Activated CD4-positive, alpha-beta memory T cell treated with anti-CD3 and anti-CD28 coated beads, Interleukin-2, amount 10 ng/mL, durations not matched to agents 7 days and 5 days (primary cell): Measurements from ENCODE around the gene MAPK1IP1L. TPM values are rescaled to one million over a fixed set of nuclear protein-coding genes. Genes with fewer than 3 reads are reported as not detected.
A peak's percentile ranks its signal among the peaks of the same experiment; 100 is the strongest.
"Not testable (repeated sequence)": the region's sequence is repeated elsewhere in the genome, so short reads cannot be mapped to it uniquely, and the experiment has no call there.

Experiments used
- CTCF ChIA-PET: fragments of 350-600 bp; sonication (Branson Sonifier 250); formaldehyde crosslinking; loops from one replicate; lab custom pipeline; 2021; ENCODE audit warnings: antibody characterized with exemption, inconsistent platforms; lab: Charles Lee
- POLR2A ChIA-PET: fragments of 350-600 bp; sonication (Branson Sonifier 250); formaldehyde crosslinking; loops from one replicate; lab custom pipeline; 2021; ENCODE audit warnings: antibody characterized with exemption; lab: Charles Lee
- DNase-seq: peaks from one replicate; pipeline ENCODE4 v3.0.0-alpha.2; 2020
- H3K27ac Mint-ChIP-seq: one replicate; pipeline ENCODE4 v1.8.0; 2021; ENCODE audit warnings: mild to moderate bottlenecking, mixed read lengths
- H3K27me3 Mint-ChIP-seq: one replicate; pipeline ENCODE4 v1.8.0; 2021; ENCODE audit warnings: mixed read lengths
- H3K36me3 Mint-ChIP-seq: one replicate; pipeline ENCODE4 v1.8.0; 2021; ENCODE audit warnings: low read depth, mixed read lengths
- H3K4me1 Mint-ChIP-seq: one replicate; pipeline ENCODE4 v1.8.0; 2021; ENCODE audit warnings: mixed read lengths
- H3K4me3 Mint-ChIP-seq: one replicate; pipeline ENCODE4 v1.8.0; 2021; ENCODE audit warnings: mild to moderate bottlenecking, mixed read lengths
- H3K9me3 Mint-ChIP-seq: one replicate; pipeline ENCODE4 v1.8.0; 2021; ENCODE audit warnings: mixed read lengths
- total RNA-seq, 2 experiments: library from RNA; stranded (reverse); gene quantifications; one replicate each; pipeline ENCODE4 v1.2.3, GENCODE V29; 2021

Gene MAPK1IP1L
- total RNA-seq, 2 experiments from 2014 or later: 100 to 104 TPM

GRCh38 chr14:55077170-55078151 lies 26.0 kb downstream of the MAPK1IP1L start:
- DNase-seq: peak; percentile 27
- no peaks in the 10 kb centered on the region for H3K36me3 Mint-ChIP-seq
- ChIA-PET POLR2A (interaction anchor here (0.7 to 2.5 kb wide), 7 partner anchors 10 to 83 kb away, joined by 3 to 17 read pairs (median 4); partner anchors contain the start of genes MAPK1IP1L, SOCS4 and WDHD1), CTCF (interaction anchor here (0.9 to 1.8 kb wide), 6 partner anchors 10 to 84 kb away, joined by 3 to 7 read pairs (median 4); partner anchors contain the start of gene MAPK1IP1L)
- no peaks in the 10 kb centered on the region for H3K27me3 Mint-ChIP-seq
- H3K9me3 Mint-ChIP-seq: no peaks in the 10 kb centered on the region
- H3K4me3 Mint-ChIP-seq: no peak overlapping the region
- no peak overlapping the region for H3K27ac Mint-ChIP-seq
- H3K4me1 Mint-ChIP-seq: peaks cover 26% of the 10 kb centered on the region

- ChIA-PET CTCF (interaction anchor here (1.5 kb wide), 3 partner anchors 28 to 58 kb away, joined by 3 to 7 read pairs (median 4); partner anchors contain the start of gene MAPK1IP1L), POLR2A (interaction anchor here (1.4 to 3.2 kb wide), 2 partner anchors 25 to 29 kb away, joined by 3 to 10 read pairs; partner anchors contain the start of gene MAPK1IP1L)
- peaks cover 15% of the 10 kb centered on the region for H3K4me1 Mint-ChIP-seq
- not testable (repeated sequence) for DNase-seq, H3K4me3 Mint-ChIP-seq, H3K27ac Mint-ChIP-seq, H3K9me3 Mint-ChIP-seq, H3K27me3 Mint-ChIP-seq, H3K36me3 Mint-ChIP-seq
Observed at GRCh38 chr14:55079961-55080360, 28.5 kb downstream of the MAPK1IP1L start.

GRCh38 chr14:55084401-55085059 lies 33.1 kb downstream of the MAPK1IP1L start:
- H3K4me1 Mint-ChIP-seq: peaks cover 2% of the 10 kb centered on the region
- ChIA-PET CTCF (interaction anchor here (1.1 to 1.2 kb wide), 2 partner anchors 33 to 76 kb away, joined by 3 read pairs; partner anchors contain the start of gene MAPK1IP1L), POLR2A (interaction anchor here (1.1 to 1.4 kb wide), 2 partner anchors 49 to 62 kb away, joined by 3 read pairs; no protein-coding TSS in a partner anchor)
- no peak overlapping the region for H3K4me3 Mint-ChIP-seq
- no peak for DNase-seq
- H3K27ac Mint-ChIP-seq: no peak overlapping the region
- H3K27me3 Mint-ChIP-seq: no peaks in the 10 kb centered on the region
- no peaks in the 10 kb centered on the region for H3K36me3 Mint-ChIP-seq
- no peaks in the 10 kb centered on the region for H3K9me3 Mint-ChIP-seq

- H3K27ac Mint-ChIP-seq: no peak overlapping the region
- H3K36me3 Mint-ChIP-seq: no peaks in the 10 kb centered on the region
- no peak for DNase-seq
- H3K4me1 Mint-ChIP-seq: peaks cover 3% of the 10 kb centered on the region
- no peak overlapping the region for H3K4me3 Mint-ChIP-seq
- H3K9me3 Mint-ChIP-seq: no peaks in the 10 kb centered on the region
- POLR2A ChIA-PET: interaction anchor here (1.4 kb wide), 1 partner anchor 49 kb away, joined by 3 read pairs; no protein-coding TSS in a partner anchor
- H3K27me3 Mint-ChIP-seq: no peaks in the 10 kb centered on the region
- CTCF ChIA-PET: interaction anchor here (1.2 kb wide), 1 partner anchor 34 kb away, joined by 3 read pairs; the partner anchor contains the start of gene MAPK1IP1L
Observed at GRCh38 chr14:55085060-55085660, 33.7 kb downstream of the MAPK1IP1L start.

GRCh38 chr14:55086938-55087337 lies 35.5 kb downstream of the MAPK1IP1L start:
- H3K36me3 Mint-ChIP-seq: no peaks in the 10 kb centered on the region
- no peak for DNase-seq
- H3K4me3 Mint-ChIP-seq: no peak overlapping the region
- H3K9me3 Mint-ChIP-seq: no peaks in the 10 kb centered on the region
- no peak overlapping the region for H3K27ac Mint-ChIP-seq
- CTCF ChIA-PET: interaction anchor here (0.6 to 4.6 kb wide), 4 partner anchors 9 to 126 kb away, joined by 3 to 32 read pairs (median 6); no protein-coding TSS in a partner anchor
- POLR2A ChIA-PET: interaction anchor here (0.9 to 1.8 kb wide), 4 partner anchors 9 to 27 kb away, joined by 3 to 6 read pairs (median 3); no protein-coding TSS in a partner anchor
- no peaks in the 10 kb centered on the region for H3K27me3 Mint-ChIP-seq
- H3K4me1 Mint-ChIP-seq: peaks cover 7% of the 10 kb centered on the region

- Mint-ChIP-seq H3K36me3 (no peaks in the 10 kb centered on the region), H3K4me1 (peaks cover 17% of the 10 kb centered on the region), H3K27ac (no peak overlapping the region), H3K4me3 (no peak overlapping the region), H3K9me3 (no peaks in the 10 kb centered on the region), H3K27me3 (no peaks in the 10 kb centered on the region)
- CTCF ChIA-PET: interaction anchor here (1.1 to 4.6 kb wide), 7 partner anchors 9 to 72 kb away, joined by 3 to 32 read pairs (median 7); no protein-coding TSS in a partner anchor
- DNase-seq: no peak
- POLR2A ChIA-PET: interaction anchor here (1.0 to 2.6 kb wide), 3 partner anchors 11 to 37 kb away, joined by 3 to 8 read pairs (median 6); partner anchors contain the start of gene MAPK1IP1L
Observed at GRCh38 chr14:55088356-55088755, 36.9 kb downstream of the MAPK1IP1L start.

GRCh38 chr14:55092341-55092740 lies 40.9 kb downstream of the MAPK1IP1L start:
- Mint-ChIP-seq H3K27ac (no peak overlapping the region), H3K36me3 (no peaks in the 10 kb centered on the region), H3K9me3 (no peaks in the 10 kb centered on the region), H3K27me3 (no peaks in the 10 kb centered on the region), H3K4me3 (no peak overlapping the region), H3K4me1 (peaks cover 24% of the 10 kb centered on the region)
- POLR2A ChIA-PET: interaction anchor here (1.6 to 2.0 kb wide), 2 partner anchors 11 to 41 kb away, joined by 6 to 13 read pairs; partner anchors contain the start of gene MAPK1IP1L
- CTCF ChIA-PET: interaction anchor here (0.7 to 3.3 kb wide), 8 partner anchors 10 to 178 kb away, joined by 3 to 24 read pairs (median 4); partner anchors contain the start of gene MAPK1IP1L
- no peak for DNase-seq

GRCh38 chr14:55094292-55095157 lies 43.1 kb downstream of the MAPK1IP1L start:
- no peak for DNase-seq
- Mint-ChIP-seq H3K4me3 (no peak overlapping the region), H3K36me3 (no peaks in the 10 kb centered on the region), H3K27me3 (no peaks in the 10 kb centered on the region), H3K9me3 (no peaks in the 10 kb centered on the region), H3K27ac (no peak overlapping the region), H3K4me1 (peaks cover 43% of the 10 kb centered on the region)
- POLR2A ChIA-PET: interaction anchor here (0.9 to 1.9 kb wide), 5 partner anchors 8 to 67 kb away, joined by 3 to 6 read pairs (median 5); partner anchors contain the start of genes SOCS4 and WDHD1
- CTCF ChIA-PET: interaction anchor here (0.8 to 3.3 kb wide), 5 partner anchors 8 to 67 kb away, joined by 3 to 24 read pairs (median 9); partner anchors contain the start of gene MAPK1IP1L

- peak overlapping the region; percentile 47 for H3K4me3 Mint-ChIP-seq
- POLR2A ChIA-PET: interaction anchor here (1.0 to 2.8 kb wide), 14 partner anchors 8 to 93 kb away, joined by 3 to 24 read pairs (median 8); partner anchors contain the start of genes DLGAP5, LGALS3, MAPK1IP1L and SOCS4
- no peaks in the 10 kb centered on the region for H3K27me3 Mint-ChIP-seq
- CTCF ChIA-PET: interaction anchor here (0.6 to 2.2 kb wide), 9 partner anchors 10 to 63 kb away, joined by 3 to 8 read pairs (median 3); partner anchors contain the start of genes LGALS3 and MAPK1IP1L
- peak; percentile 67 for DNase-seq
- H3K36me3 Mint-ChIP-seq: no peaks in the 10 kb centered on the region
- H3K4me1 Mint-ChIP-seq: peaks cover 55% of the 10 kb centered on the region
- H3K27ac Mint-ChIP-seq: peak overlapping the region; percentile 94
- H3K9me3 Mint-ChIP-seq: no peaks in the 10 kb centered on the region
Observed at GRCh38 chr14:55097881-55098560, 46.6 kb downstream of the MAPK1IP1L start.

GRCh38 chr14:55098561-55098898 lies 47.1 kb downstream of the MAPK1IP1L start:
- no peaks in the 10 kb centered on the region for H3K9me3 Mint-ChIP-seq
- no peak for DNase-seq
- CTCF ChIA-PET: interaction anchor here (0.9 to 2.2 kb wide), 6 partner anchors 10 to 47 kb away, joined by 3 to 8 read pairs (median 3); partner anchors contain the start of genes LGALS3 and MAPK1IP1L
- POLR2A ChIA-PET: interaction anchor here (1.0 to 2.8 kb wide), 13 partner anchors 9 to 93 kb away, joined by 3 to 24 read pairs (median 9); partner anchors contain the start of genes DLGAP5, LGALS3 and MAPK1IP1L
- no peaks in the 10 kb centered on the region for H3K36me3 Mint-ChIP-seq
- peak overlapping the region; percentile 47 for H3K4me3 Mint-ChIP-seq
- no peaks in the 10 kb centered on the region for H3K27me3 Mint-ChIP-seq
- peaks cover 59% of the 10 kb centered on the region for H3K4me1 Mint-ChIP-seq
- peak overlapping the region; percentile 94 for H3K27ac Mint-ChIP-seq
